HG03432 (cell line): ENCODE results near the gene SPATA2.
A peak's percentile ranks its signal among the peaks of the same experiment; 100 is the strongest.
"Not testable (repeated sequence)": the region's sequence is repeated elsewhere in the genome, so short reads cannot be mapped to it uniquely, and the experiment has no call there.

Experiments used
- ATAC-seq: cut with Tn5 transposase; IDR thresholded peaks from one replicate; pipeline ENCODE4 v1.9.1; 2021; ENCODE audit warnings: mild to moderate bottlenecking, moderate library complexity; ENCODE audit not compliant: unreplicated experiment

The SPATA2 gene, protein sequence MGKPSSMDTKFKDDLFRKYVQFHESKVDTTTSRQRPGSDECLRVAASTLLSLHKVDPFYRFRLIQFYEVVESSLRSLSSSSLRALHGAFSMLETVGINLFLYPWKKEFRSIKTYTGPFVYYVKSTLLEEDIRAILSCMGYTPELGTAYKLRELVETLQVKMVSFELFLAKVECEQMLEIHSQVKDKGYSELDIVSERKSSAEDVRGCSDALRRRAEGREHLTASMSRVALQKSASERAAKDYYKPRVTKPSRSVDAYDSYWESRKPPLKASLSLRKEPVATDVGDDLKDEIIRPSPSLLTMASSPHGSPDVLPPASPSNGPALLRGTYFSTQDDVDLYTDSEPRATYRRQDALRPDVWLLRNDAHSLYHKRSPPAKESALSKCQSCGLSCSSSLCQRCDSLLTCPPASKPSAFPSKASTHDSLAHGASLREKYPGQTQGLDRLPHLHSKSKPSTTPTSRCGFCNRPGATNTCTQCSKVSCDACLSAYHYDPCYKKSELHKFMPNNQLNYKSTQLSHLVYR

DNA sequence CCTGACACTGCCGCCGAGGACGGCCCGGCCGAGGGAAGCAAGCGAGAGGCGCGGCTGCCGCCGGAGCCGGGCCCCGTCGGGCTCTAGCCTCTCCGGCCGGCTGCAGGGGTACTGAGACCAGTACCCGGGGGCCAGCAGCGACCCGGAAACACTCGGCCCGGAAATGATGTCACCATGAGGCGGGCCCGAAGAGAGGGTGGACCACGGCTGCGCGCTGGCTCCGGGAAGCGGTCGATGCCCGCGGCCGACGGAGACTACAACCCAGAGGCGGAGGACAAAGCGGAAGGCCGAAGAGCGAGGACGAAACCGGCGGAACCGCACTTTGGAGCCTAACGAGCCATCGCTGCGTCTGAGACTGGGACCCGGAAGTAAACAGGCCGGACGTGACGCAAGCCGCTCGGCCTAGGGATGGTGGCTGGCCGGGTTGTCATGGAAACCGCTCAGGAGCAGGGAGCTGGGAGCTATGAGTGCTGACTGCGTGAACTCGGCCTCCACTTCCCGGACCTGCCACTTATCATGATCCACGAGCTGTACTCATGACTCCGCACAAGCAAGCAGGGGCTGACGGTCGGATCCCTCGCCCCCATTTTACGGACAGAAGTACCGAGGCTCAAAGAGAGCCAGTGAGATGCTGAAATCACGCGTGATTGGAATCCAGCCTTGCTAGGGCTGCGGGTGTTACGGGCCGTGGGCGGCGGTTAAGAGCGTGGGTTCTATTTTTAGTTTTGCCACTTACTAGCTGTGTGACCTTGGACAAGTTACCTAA lies at the start of gene SPATA2:
SPATA2 (minus strand) TSS at position 150 of the 766 bp plus-strand sequence. CDS start 7,039 bp downstream, outside the sequence.
- peak; percentile 88 for ATAC-seq

- no peak for ATAC-seq
Measured at GRCh38 chr20:49961413-49961812, 46.1 kb upstream of the SPATA2 start.

GRCh38 chr20:49957089-49957938 lies 42.0 kb upstream of the SPATA2 start:
- ATAC-seq: not testable (repeated sequence)

- ATAC-seq: no peak
Measured at GRCh38 chr20:49956689-49957088, 41.4 kb upstream of the SPATA2 start.

DNA sequence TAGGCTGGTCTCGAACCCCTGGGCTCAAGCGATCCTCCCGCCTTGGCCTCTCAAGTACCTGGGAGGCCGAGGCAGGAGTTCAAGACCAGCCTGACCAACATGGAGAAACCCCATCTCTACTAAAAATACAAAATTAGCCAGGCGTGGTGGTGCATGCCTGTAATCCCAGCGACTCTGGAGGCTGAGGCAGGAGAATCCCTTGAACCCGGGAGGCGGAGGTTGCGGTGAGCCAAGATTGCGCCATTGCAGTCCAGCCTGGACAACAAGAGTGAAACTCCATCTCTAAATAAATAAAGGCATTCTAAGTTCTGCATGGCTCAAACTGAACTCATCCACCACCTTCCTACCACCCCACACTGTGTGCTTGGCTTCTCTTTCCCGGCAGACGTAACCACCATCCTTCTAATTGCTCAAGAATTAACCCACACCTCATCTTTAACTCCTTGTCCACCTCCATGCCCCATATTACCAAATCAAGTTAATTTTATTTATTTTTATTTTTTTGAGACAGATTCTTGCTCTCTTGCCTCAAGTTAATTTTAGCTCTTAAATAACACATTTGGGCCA lies 40.6 kb upstream of the SPATA2 start:
- not testable (repeated sequence) for ATAC-seq

DNA sequence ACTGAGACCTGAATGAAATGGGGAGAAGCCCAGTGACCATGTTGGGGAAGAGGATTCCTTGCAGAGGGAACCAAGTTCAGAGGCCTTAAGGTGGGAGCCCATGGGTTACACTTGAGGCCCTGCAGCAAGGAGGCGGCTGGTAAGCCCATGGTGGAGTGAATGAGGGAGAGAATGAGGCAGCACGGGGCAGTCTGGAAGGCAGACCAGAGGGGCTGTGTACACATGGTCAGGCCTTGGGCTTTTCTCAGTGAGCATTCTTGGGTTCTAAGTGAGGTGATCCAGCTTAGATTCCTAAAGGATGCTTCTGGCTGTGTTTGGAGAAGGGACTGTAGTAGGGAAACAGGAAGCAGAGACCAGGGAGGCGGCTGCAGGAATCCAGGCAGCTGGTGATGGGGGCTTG lies 39.8 kb upstream of the SPATA2 start:
- ATAC-seq: no peak

GRCh38 chr20:49951151-49951550 lies 35.8 kb upstream of the SPATA2 start:
- ATAC-seq: no peak

- no peak for ATAC-seq
Measured at GRCh38 chr20:49948809-49949507, 33.6 kb upstream of the SPATA2 start.

- no peak for ATAC-seq
Measured at GRCh38 chr20:49948178-49948577, 32.8 kb upstream of the SPATA2 start.

- no peak for ATAC-seq
Measured at GRCh38 chr20:49945701-49946477, 30.6 kb upstream of the SPATA2 start.

- ATAC-seq: no peak
Measured at GRCh38 chr20:49945306-49945700, 30.0 kb upstream of the SPATA2 start.

DNA sequence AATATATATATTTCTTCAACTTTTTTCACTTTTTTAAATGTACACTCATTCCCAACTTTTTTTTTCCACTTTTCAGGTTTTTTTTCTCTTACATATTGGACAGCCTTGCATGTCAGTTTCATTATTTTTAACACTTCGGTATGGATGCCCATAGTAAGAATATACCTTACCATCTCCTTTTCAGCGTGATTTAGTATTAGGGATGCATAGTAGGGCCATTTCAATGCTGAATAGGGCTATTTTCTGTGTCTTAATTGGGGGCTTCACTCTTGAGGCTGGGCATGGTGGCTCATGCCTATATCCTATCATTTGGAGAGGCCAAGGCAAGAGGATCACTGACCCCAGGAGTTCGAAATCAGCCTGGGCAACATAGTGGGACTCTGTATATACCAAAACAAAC lies 27.6 kb upstream of the SPATA2 start:
- ATAC-seq: no peak

GRCh38 chr20:49942303-49942702 lies 27.0 kb upstream of the SPATA2 start:
- ATAC-seq: no peak

- no peak for ATAC-seq
Measured at GRCh38 chr20:49941456-49941855, 26.1 kb upstream of the SPATA2 start.

- ATAC-seq: no peak
Measured at GRCh38 chr20:49938173-49939163, 23.1 kb upstream of the SPATA2 start.

DNA sequence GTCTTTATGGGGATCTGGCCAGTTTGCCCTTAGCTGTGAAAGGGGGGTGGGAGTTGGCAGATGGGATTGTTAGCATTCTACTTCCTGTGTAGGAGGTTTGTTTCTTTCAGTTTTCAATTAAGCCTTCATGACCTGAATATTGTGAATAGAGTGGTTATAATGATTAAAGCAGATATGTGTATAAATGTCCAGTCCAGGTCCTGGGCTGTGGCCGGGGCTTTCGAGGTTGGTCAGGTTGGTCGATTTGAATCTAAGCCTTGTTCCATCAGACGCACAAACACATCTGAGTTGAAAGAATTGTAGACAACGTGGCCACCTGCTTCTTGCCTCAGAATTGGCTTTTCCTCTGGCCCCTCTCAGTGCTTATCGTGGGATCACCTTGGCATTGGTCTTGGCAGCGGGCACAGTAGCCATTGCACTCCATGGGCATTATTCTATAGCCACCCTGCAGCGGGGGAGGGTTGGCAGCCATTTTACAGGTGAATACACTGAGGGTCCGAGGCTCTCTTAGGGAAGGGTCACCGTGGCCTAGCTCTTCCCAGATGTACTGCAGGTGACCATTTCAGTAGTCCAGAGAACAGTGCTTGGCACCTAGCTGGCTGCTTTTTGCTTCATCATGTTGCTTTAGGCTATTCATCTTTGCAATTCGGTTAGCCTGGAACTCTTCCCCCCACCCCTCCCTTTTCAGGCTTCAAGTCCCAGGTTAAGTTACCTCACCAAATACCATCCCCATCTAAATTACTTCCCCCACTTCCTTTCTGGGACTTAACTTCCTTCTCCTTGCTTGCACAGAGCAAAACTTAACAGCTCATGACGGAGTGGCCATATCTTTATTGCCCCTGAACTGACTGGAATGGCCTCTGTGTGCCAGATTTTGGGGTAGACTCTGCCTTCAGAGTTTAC lies 21.9 kb upstream of the SPATA2 start:
- peak; percentile 5 for ATAC-seq
